GM18907 (cell line): ENCODE data around the gene PPP2R3B.
"Not testable (repeated sequence)": the region's sequence is repeated elsewhere in the genome, so short reads cannot be mapped to it uniquely, and the experiment has no call there.

Experiments used
- ATAC-seq: cut with Tn5 transposase; IDR thresholded peaks from one replicate; pipeline ENCODE4 v1.9.1; 2021; ENCODE audit warnings: mild to moderate bottlenecking, moderate library complexity; ENCODE audit not compliant: unreplicated experiment

Gene PPP2R3B, protein sequence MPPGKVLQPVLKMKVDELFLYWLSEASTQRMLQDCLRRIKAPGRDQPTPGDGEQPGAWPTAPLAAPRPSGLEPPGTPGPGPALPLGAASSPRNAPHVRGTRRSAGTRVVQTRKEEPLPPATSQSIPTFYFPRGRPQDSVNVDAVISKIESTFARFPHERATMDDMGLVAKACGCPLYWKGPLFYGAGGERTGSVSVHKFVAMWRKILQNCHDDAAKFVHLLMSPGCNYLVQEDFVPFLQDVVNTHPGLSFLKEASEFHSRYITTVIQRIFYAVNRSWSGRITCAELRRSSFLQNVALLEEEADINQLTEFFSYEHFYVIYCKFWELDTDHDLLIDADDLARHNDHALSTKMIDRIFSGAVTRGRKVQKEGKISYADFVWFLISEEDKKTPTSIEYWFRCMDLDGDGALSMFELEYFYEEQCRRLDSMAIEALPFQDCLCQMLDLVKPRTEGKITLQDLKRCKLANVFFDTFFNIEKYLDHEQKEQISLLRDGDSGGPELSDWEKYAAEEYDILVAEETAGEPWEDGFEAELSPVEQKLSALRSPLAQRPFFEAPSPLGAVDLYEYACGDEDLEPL

DNA sequence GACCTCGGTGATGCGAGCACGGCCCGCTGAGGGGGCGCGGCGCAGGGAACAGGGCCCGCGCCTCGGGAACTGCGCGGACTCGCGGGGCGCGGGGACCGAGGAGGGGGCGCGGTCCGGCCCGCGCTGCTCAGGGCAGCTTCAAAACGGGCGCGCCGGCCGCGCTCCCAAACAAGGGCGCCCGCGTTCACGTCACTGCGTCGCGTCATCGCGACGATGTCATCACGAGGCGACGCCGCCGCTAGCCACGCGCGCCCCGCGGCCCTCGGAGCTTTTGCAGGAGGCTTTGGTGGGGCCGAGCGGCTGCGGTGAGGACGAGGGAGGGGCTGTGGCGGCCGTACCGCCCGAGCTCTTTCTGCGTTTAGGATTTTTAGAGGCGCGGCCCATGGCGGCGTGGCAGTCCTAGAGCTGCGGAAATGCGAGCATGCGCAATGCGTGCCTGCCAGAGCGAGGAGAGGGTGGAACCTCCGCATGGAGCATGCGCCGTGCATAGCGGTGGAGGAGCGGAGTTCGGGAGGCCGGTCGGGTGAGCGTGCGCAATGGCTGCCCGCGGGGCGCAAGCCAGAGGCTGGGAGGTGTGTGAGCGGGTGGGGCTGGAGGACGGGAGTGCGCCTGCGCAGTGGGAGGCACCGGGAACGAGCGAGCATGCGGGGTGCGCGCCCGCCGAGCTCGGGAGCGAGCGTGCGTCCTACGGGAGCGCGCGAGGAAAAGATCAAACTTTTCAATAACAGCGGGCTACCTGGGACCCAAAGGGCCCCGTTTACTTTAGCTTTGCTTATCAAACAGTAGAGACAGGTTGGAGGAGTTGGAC lies at the start of gene PPP2R3B:
Gene PPP2R3B, minus strand, starts transcription at position 140 of the 808 bp plus-strand sequence. CDS start 216 bp downstream, outside the sequence.
- ATAC-seq, result peak; percentile 95

DNA sequence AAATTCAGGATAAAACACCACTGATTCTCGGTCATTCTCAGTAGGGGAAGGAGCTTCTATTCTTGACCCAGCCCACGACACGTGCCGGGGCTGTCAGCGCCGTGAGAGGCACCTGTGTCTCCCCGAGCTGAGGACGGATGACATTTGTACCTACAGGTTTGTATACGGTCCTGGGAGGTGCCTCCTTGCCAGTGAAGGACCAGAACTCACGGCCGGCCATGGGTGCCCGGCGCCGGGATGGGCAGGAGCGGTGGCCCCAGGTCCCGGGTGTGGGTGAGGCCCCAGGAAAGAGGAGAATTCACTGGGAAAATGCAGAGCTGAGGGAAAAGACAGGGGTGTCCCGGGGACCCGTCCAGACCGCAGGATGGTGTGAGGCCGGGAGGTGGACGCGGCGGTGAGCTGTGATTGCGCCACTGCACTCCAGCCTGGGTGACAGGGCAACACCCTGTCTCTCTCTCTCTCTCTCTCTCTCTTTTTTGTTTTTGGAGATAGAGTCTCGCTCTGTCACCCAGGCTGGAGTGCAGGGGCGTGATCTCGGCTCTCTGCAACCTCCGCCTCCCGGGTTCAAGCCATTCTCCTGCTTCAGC lies 48.9 kb upstream of the PPP2R3B start:
- ATAC-seq, result no peak

DNA sequence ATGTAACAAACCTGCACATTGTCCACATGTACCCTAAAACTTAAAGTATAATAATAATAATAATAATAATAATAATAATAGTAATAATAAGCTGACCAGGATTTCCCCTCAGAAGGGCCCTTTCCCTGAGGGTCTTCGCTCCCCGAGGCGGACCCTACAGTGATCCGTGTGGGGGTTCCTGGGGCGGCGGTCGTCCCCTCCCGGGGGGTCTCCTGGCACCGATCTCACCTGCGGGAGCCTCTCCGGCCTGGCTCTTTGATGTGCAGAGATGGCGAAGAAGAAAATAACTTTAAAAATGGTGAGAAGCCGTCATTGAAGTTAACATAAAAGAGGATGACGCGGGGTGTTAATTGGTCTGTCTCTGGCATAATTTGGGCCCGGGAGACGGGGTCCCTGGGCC lies 48.2 kb upstream of the PPP2R3B start:
- ATAC-seq, result no peak

DNA sequence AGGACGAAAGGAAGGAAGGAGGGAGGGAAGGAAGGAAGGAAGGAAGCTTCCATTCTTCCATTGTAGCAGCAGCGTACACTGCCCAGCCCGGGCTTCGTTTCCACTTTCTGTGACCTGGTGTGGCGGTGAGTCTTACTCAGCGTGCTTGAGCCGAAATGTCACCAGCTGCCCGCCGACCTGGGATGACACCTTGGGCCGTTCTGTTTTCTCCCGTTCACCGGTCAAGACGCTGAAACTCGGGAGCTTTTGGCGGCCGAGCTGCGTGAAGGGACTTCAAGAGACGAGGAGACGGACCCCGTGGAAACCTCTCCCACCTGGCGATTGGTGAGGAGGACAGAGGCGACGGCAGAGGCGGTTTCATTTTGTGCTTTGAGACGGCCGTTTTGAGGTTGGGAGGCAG lies 47.1 kb upstream of the PPP2R3B start:
- no peak for ATAC-seq

DNA sequence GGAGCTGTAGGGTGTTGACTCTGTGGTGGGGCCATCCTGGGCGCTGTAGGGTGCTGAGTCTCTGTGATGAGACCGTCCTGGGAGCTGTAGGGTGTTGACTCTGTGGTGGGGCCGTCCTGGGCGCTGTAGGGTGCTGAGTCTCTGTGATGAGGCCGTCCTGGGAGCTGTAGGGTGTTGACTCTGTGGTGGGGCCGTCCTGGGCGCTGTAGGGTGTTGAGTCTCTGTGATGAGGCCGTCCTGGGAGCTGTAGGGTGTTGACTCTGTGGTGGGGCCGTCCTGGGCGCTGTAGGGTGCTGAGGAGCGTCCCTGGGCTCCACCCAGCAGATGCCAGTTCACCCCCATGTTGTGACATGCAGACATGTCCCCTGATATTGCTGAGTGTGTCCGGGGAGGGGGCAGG lies 46.0 kb upstream of the PPP2R3B start:
- ATAC-seq, result not testable (repeated sequence)

DNA sequence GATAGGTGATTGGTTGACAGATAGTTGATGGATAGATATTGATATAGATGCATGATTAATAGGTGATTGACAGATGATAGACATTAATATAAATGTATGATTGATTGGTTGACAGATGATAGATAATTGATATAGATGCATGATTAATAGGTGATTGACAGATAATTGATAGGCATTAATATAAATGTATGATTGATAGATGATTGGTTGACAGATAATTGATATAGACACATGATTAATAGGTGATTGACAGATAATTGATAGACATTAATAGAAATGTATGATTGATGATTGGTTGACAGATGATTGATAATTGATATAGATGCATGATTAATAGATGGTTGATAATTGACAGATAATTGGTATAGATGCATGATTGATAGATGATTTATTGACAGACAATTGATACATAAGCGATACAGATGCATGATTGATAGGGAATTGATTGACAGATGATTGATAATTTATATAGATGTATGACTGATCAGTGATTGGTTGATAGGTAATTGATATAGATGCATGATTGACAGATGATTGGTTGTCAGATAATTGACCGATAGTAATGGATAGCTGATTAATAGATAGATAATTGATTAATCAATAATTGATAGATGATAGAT lies 44.9 kb upstream of the PPP2R3B start:
- no peak for ATAC-seq

DNA sequence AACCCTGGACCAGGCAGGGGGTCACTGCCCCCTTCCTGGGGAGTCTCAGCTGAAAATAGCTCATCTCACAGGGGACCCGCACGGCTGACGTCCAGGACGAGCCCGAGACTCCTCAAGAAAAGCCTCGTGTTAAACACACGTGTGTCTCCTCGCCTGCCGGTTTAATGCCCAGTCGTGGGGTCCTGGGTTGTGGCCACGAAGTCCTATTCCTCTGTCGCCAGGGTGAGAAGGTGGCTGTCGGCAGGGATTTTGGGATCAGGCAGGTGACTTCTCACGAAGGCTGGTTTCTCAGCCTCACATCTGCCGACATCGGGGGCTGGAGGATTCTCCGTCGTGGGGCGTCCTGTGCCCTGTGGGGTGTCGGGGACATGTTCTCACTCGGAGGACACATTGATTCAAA lies 44.3 kb upstream of the PPP2R3B start:
- no peak for ATAC-seq

DNA sequence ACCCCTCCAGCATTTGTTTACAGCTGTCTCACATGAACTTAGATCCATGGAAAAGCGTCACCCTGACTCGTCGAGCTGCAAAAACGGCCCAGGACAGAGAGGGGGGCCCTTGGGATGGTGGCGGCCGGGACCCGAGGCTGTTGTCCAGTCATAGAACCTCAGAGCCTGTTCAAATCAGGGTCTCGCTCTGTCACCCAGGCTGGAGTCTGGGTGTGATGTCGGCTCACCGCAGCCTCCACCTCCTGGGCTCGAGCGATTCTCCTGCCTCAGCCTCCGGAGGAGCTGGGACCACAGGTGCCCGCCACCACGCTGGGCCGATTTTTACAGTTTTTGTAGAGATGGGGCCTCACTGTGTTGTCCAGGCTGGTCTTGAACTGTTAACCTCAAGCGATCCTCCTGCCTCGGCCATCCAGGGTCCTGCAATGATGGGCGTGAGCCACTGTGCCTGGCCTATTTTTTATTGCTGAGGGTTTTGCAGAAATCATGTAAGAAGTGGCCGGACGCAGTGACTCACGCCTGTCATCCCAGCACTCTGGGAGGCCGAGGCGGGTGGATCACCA lies 42.6 kb upstream of the PPP2R3B start:
- no peak for ATAC-seq

DNA sequence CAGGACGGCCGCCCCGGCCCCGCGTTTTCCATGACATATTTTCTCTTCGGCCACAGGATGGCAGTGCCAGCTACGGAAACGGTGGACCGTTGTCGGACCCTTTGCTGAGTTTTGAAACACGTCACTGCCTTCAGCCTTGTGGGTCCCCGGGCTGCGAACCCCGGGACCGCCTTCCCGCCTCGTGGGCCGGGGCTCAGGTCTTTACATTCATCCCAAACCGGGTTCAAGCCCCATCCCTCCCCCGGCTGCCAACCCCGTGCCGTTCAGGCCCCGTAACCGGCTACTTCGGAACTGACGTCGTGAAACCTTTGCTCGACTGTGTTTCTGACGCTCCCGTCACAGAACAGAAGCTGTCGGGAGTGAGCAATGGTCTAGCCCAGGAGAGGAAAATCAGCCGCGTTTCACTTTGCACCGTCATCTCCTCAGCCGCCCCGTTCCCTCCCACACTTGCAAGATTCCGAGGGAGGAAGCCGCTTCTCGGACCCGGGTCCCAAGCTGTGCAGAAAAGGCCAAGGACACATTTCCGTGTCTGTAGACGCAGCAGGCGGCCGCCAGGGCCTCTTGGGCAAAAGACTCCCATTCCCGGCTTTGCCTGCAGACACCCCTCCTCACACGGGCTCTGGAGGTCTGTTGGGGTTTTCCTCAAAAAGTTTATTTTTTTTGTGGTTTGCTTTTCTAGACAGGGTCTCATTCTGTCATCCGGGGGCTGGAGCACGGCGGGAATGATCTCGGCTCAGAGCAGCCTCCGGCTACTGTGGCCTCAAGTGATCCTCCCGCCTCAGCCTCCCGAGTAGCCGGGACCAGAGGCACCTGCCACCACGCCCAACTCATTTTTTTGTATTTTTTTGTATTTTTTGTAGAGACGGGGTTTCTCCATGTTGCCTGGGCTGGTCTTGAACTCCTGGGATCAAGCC lies 41.4 kb upstream of the PPP2R3B start:
- no peak for ATAC-seq

DNA sequence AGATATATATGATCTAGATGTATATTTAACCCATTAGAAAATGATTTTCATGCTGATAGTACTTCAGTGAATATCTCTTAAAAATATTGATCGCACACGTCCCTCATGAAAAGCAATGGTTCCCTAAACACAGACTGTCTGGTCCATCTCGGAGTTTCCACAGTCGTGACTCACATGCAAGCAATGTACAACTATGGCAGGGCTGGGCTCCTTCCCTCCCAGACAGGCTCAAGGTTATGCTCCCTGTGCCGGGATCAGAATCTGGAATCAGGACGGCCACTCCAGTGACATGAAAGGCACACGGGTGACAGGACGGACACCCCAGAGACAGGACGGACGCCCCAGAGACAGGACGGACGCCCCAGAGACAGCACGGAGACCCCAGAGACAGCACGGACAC lies 40.2 kb upstream of the PPP2R3B start:
- ATAC-seq, result no peak

DNA sequence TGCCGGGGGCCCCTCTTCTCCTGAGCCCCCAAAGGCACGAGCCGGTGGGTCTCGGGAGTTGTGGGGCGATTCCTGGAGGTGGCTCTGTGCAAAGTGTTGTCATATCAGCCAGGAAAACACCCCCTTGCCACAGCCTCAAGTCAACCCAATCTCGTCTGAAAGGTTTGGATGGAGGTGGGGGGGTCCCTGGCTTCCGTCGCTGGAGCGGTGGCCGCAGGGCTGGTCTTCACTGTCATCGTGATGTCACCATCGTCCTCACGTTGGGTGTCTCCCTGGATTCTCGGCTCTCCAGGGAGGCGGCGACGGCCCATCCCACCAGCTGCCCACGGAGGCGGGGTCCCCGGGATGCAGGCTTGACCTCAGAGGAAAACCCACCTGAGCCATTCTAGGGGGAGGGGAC lies 38.3 kb upstream of the PPP2R3B start:
- no peak for ATAC-seq

DNA sequence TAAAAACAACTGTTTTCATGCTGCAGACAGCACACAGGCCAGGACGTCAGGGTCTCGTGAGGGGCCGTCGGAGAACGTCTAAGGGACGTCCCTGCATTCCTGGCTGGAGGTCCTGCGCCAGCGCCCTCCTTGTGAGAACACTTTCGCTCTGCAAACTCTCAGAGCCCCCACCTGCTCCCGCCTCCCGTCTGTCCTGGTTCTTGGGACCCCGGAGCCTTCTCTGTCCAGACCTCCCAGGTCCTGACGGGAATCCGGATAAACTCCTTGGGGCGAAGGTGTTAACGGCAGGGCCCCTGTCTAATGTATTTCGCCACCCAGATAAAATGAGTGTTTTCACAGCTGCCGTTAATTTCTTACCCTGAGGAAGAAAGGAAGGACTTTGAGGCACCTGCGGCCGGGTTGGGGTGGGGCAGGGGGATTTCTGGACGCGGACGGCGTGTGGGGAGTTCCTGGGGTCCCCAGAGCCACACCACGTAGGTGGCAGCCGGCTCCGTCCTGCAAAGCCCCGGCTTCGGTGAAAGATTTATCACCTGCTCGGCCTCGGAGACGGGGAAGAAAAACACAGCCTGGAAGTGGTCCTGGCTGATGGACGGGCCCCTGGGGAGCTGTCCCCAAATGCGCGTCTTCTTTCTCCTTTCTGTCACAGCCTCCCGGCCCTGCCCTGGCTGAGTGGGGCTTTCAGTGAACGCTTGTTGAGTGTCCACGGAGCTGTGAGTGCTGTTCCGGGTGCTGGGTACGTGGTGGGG lies 35.1 kb upstream of the PPP2R3B start:
- ATAC-seq, result no peak

DNA sequence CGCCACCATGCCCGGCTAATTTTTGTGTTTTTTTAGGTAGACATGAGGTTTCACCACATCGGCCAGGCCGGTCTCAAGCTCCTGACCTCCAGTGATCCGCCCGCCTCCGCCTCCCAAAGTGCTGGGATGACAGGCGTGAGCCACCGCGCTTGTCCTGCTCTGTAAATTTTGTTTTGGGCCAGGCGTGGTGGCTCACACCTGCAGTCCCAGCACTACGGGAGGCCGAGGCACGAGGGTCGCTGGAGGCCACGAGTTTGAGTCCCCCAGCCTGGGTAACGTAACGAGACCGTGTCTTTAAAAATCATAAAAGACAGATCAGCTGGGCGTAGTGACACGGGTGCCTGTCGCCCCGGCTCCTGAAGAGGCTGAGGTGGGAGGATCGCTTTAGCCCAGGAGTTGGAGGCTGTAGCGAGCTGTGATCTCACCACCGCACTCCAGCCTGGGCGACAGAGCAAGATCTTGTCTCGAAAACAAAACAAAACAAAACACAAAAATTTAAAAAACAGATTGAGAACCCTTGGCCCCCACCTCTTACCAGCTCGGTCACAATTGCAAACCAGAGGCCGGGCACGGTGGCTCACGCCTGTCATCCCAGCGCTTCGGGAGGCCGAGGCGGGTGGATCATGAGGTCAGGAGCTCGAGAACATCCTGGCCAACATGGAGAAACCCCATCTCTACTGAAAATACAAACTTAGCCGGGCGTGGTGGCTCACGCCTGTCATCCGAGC lies 34.0 kb upstream of the PPP2R3B start:
- ATAC-seq, result no peak

DNA sequence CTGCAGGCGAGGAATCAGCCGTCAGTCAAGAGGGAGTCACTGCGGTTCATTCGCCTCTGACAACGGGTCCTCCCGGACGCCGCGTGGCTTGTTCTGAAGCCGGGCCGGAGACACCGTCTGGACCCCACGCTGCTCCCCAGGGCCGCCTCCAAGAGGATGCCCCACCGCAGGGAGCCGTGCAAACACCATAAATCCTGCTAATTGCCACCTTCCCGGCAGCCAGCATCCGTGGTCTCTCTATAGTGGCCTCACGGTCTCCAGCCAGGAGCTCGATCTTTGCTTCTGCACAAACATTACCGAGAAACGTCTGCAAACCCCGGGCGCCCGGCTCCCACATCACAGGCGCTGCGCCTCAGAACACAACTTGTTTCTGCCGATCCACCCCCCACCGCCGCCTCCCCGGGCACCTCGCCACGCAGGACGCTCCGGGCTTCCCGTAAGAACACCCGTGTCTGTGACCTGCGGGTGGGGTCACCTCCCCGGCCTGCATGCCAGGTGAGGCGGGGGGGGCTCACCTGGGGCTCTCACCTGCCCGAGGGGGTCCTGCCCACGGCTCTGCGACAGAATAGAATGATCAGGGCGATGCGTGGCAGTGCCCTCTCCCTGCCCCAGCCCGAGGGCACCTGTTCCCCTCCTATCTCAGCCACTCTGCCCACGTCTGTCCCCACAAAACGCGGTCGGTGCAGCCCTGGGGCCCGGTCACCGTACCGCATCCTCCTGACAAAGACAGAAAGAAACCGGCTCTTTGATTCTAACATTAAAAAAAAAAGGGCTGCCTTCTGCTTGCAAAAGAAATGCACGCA lies 32.4 kb upstream of the PPP2R3B start:
- ATAC-seq, result no peak

DNA sequence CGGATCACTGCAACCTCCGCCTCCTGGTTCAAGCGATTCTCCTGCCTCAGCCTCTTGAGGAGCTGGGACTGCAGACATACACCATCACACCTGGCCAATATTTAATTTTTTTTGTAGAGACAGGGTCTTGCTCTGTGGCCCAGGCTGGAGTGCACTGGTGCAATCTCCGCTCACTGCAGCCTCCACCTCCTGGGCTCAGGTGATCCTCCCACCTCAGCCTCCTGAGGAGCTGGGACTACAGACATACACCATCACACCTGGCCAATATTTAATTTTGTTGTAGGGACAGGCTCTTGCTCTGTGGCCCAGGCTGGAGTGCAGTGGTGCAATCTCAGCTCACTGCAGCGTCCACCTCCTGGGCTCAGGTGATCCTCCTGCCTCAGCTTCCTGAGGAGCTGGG lies 28.8 kb upstream of the PPP2R3B start:
- ATAC-seq, result not testable (repeated sequence)

DNA sequence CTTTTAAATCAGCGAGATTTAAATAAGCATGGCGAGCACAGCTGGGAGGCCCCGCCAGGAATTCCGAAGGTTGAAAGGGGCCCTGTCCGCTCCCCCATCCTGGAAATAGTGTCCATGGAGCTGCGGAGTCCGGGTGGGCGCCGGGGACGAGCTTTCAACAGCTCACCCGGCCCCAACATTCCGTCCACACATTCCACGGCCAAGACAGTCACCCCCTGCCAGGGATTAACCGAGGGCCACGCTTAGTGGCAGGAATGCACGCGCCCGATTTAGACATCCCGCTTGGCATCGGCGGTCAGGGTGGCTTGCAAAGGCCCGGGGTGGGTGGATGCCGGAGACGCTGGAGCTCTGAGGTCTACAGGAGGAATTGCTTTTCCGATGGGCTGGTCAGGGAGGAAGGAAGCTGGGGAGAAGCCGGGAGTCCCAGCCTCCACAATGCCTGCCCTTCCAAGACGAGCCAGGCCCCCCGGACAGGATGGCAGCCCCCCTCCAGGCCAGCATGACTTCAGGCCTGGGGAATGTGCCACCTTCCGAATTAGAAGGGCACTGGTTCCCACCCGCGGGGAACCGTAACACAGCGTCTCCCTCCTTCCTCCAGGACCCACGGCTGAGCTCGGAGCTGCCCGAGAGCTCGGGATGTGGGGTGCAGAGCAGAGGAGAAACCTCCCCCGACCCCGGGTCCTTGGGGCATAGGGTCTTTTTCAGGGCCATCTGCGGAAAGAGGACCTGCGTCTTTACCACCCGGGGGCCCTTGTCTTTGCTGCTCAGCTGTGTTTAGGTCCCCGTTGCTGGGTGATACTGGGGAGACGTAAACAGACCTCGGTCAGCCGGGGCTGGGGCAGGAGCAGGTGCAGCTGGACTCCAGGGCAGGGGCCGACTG lies 26.9 kb upstream of the PPP2R3B start:
- no peak for ATAC-seq
